ENCODE data around the gene ARF5. TPM values are rescaled to one million over a fixed set of nuclear protein-coding genes. Genes with fewer than 3 reads are reported as not detected.

The ARF5 gene
- total RNA-seq, 1 donor from 2014 or later = 110 TPM

DNA sequence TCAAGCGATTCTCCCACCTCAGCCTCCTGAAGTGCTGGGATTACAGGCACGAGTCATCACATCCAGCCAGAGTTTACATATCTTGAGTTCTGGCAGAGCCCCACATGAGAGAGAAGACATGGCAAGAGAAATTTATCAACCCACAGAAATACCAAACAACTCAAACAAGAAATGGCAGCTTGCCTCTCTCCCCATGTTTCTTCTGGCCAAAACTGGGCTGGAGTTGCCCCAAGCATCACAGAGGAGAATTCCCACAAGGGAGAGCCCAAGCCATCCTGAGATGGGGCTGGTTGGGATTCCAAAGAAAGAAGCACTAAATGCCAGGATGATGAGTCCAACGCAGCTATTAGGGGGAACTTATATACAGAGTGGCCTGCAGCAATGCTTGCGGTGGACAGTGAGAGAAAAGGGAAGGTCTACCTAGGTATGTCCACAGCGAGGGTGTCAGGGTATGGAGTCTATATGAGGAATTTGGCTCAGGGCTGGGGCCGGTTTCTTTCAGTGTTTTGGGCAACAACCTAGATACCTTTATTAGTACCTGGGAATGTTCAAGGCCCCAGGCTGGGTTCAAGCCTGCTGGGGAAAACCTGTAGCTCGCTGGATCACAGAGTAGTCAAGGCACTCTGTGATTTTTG lies 44.2 kb downstream of the ARF5 start:
- ATAC-seq (ENCODE audit: low read depth) (no peak), DNase-seq (no peak)
- Mint-ChIP-seq H3K27me3 (peaks cover 36% of the 10 kb centered on the region), H3K27ac (no peak overlapping the region), H3K36me3 (ENCODE audit: low read depth) (no peaks in the 10 kb centered on the region), H3K4me1 (no peaks in the 10 kb centered on the region), H3K9me3 (no peaks in the 10 kb centered on the region), H3K4me3 (no peak overlapping the region)
- intact Hi-C loops (cut with micrococcal nuclease) = no loop called here
- POLR2A ChIA-PET = no interaction called here
- TF ChIP-seq, protein P1, sequence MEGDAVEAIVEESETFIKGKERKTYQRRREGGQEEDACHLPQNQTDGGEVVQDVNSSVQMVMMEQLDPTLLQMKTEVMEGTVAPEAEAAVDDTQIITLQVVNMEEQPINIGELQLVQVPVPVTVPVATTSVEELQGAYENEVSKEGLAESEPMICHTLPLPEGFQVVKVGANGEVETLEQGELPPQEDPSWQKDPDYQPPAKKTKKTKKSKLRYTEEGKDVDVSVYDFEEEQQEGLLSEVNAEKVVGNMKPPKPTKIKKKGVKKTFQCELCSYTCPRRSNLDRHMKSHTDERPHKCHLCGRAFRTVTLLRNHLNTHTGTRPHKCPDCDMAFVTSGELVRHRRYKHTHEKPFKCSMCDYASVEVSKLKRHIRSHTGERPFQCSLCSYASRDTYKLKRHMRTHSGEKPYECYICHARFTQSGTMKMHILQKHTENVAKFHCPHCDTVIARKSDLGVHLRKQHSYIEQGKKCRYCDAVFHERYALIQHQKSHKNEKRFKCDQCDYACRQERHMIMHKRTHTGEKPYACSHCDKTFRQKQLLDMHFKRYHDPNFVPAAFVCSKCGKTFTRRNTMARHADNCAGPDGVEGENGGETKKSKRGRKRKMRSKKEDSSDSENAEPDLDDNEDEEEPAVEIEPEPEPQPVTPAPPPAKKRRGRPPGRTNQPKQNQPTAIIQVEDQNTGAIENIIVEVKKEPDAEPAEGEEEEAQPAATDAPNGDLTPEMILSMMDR (IDR thresholded peaks at IDR 0.05) = no peak
- CTCF ChIA-PET = no interaction called here

DNA sequence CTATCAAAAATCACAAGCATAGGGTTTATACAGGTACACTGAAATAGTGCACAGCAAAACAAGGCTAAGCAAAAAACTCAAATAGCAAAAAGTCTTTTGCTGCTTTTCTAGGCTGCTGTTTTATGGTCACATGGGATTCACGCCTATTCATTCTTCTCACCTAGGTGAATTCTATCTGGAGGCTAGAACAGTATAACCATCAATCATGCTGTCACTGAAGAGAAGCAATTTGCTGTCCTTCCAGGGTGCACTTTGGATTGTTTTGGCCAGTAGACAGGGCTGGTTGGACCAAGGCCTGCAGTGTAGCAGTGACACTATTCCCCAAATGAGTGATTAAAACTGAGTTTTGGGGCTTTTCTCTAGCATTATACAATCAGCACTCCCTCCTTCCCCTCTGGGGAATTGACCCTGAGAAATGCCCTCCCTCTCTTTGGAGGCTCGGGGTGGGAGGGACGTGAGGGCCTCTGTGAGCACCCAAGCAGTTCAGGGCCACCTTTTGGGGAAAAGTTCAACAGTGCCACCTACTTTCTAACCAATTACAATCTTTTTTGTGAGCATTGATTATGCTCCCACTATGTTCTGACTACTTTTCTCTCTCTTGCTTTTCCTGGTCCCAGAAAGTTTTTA lies 47.6 kb downstream of the ARF5 start:
- POLR2A ChIA-PET = no interaction called here
- Mint-ChIP-seq H3K27ac (no peak overlapping the region), H3K36me3 (ENCODE audit: low read depth) (no peaks in the 10 kb centered on the region), H3K4me3 (no peak overlapping the region), H3K4me1 (no peaks in the 10 kb centered on the region), H3K9me3 (no peaks in the 10 kb centered on the region), H3K27me3 (peaks cover 48% of the 10 kb centered on the region)
- no peak for ATAC-seq (ENCODE audit: low read depth)
- intact Hi-C loops (cut with micrococcal nuclease) = no loop called here
- CTCF ChIA-PET = no interaction called here
- DNase-seq = no peak
- TF ChIP-seq, protein P1 (IDR thresholded peaks at IDR 0.05) = no peak

DNA sequence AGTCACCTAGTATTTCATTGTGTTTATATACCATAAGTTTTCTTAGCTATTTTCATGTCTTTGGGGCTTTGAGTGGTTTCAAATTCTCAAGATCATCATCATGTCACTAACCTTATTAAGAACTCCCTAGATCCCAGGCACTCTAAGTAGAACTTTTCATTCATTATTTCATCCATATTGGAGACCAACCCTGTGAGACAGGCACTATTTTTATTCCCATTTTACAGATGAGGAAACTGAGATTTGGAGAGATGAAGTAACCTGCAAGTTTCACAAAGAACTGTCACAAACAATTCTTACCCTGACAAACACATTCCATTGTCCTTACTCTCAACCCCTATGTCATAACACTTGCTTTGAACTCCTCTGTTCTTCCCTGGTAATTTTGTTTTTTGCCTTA lies 50.0 kb downstream of the ARF5 start:
- ATAC-seq (ENCODE audit: low read depth) = no peak
- Mint-ChIP-seq H3K9me3 (no peaks in the 10 kb centered on the region), H3K4me1 (no peaks in the 10 kb centered on the region), H3K36me3 (ENCODE audit: low read depth) (no peaks in the 10 kb centered on the region), H3K27ac (no peak overlapping the region), H3K27me3 (peaks cover 32% of the 10 kb centered on the region), H3K4me3 (no peak overlapping the region)
- no peak for DNase-seq
- TF ChIP-seq, protein P1 (IDR thresholded peaks at IDR 0.05) = no peak
- ChIA-PET CTCF (no interaction called here), POLR2A (no interaction called here)
- intact Hi-C loops (cut with micrococcal nuclease) = no loop called here

Other genes starting within 250 kb of the ARF5 start
- gene ZNF800, start 195.7 kb upstream of the ARF5 start, total RNA-seq = 40.5 and 53.5 TPM in 2 replicates
- gene GCC1, start 2.8 kb upstream of the ARF5 start, total RNA-seq = 22.5 and 23.3 TPM in 2 replicates
- gene FSCN3, start 5.3 kb downstream of the ARF5 start, total RNA-seq = 0.78 and 1.6 TPM in 2 replicates
- not detected in 2 replicates for gene PAX4, start 29.7 kb downstream of the ARF5 start, total RNA-seq
- gene SND1, start 63.8 kb downstream of the ARF5 start, total RNA-seq = 204 and 215 TPM in 2 replicates

Data from activated B cell treated with CpG ODN at 0.5 μM for 24 hours (primary cell).